PFSK-1 (cell line): Measurements from ENCODE around the gene PHOSPHO2.

Experiments used
- POLR2AphosphoS5 ChIP-seq: IDR thresholded peaks from 2 replicates; pipeline ENCODE4 v1.6.1; 2012; ENCODE audit warnings: low read depth, mild to moderate bottlenecking, control low read depth, low read length, moderate library complexity
- SIN3A ChIP-seq: IDR thresholded peaks from 2 replicates; pipeline ENCODE4 v1.6.1; 2012; ENCODE audit warnings: mild to moderate bottlenecking, low read length, moderate library complexity, borderline replicate concordance; ENCODE audit not compliant: insufficient read depth
- TF ChIP-seq, protein P1 (sequence below), 2 experiments: IDR thresholded peaks; 2 replicates each; pipeline versions ENCODE4 v1.6.1 to v1.8.0; 2011 to 2012; ENCODE audit warnings: low read depth in 2 of 2, low read length in 2 of 2, control low read depth in 1 of 2, inconsistent platforms in 1 of 2, mild to moderate bottlenecking in 1 of 2, moderate library complexity in 1 of 2; ENCODE audit not compliant: insufficient read depth in 1 of 2

DNA sequence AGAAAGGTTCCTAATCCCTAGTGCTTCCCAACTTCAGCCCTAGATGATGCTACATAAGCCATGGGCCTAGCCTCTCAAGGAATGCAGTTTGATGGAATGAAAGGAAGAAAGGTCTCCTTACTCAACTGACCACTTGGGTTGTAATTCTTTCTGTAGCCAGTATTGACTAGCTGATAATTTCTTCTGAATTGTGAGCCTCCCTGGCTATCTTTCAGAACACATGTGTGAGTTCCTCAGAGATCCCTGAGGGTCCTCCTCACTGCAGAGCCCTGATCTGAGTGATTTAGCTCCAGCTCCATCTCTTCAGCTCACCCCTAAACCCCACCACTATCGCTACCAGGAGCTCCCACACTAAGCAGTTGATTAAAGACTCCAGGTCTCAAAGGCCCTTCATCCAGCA, 31.5 kb upstream of the PHOSPHO2 start:
- TF ChIP-seq POLR2AphosphoS5: no peak
- TF ChIP-seq, protein P1, sequence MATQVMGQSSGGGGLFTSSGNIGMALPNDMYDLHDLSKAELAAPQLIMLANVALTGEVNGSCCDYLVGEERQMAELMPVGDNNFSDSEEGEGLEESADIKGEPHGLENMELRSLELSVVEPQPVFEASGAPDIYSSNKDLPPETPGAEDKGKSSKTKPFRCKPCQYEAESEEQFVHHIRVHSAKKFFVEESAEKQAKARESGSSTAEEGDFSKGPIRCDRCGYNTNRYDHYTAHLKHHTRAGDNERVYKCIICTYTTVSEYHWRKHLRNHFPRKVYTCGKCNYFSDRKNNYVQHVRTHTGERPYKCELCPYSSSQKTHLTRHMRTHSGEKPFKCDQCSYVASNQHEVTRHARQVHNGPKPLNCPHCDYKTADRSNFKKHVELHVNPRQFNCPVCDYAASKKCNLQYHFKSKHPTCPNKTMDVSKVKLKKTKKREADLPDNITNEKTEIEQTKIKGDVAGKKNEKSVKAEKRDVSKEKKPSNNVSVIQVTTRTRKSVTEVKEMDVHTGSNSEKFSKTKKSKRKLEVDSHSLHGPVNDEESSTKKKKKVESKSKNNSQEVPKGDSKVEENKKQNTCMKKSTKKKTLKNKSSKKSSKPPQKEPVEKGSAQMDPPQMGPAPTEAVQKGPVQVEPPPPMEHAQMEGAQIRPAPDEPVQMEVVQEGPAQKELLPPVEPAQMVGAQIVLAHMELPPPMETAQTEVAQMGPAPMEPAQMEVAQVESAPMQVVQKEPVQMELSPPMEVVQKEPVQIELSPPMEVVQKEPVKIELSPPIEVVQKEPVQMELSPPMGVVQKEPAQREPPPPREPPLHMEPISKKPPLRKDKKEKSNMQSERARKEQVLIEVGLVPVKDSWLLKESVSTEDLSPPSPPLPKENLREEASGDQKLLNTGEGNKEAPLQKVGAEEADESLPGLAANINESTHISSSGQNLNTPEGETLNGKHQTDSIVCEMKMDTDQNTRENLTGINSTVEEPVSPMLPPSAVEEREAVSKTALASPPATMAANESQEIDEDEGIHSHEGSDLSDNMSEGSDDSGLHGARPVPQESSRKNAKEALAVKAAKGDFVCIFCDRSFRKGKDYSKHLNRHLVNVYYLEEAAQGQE (IDR thresholded peaks at IDR 0.05; ENCODE audit: insufficient read depth in 1 of 2, low read depth in 2 of 2, low read length in 2 of 2): no peak
- TF ChIP-seq SIN3A: no peak
